Vagina (tissue), 2 donors: ENCODE results near the gene TXNL4A. TPM values are rescaled to one million over a fixed set of nuclear protein-coding genes. Genes with fewer than 3 reads are reported as not detected.

Source experiments
- DNase-seq, 2 donors: peaks; one replicate each; pipeline ENCODE4 v3.0.0-alpha.2; 2017; ENCODE audit errors: extremely low spot score in 2 of 2
- H3K27ac ChIP-seq: fragments of 200-600 bp; sonication (generic); one replicate; pipeline ENCODE4 v1.5.1; 2019
- H3K27me3 ChIP-seq: fragments of 200-600 bp; sonication (generic); one replicate; pipeline ENCODE4 v1.5.1; 2019
- H3K36me3 ChIP-seq, 2 donors: fragments of 200-600 bp; sonication (generic); one replicate each; pipeline ENCODE4 v1.5.1; 2017 to 2019
- H3K4me1 ChIP-seq: fragments of 200-600 bp; sonication (generic); one replicate; pipeline ENCODE4 v1.5.1; 2019
- H3K4me3 ChIP-seq, 2 donors: fragments of 200-600 bp; sonication (generic); 1 replicate in 1 of 2; 2 replicates in 1 of 2; pipeline ENCODE4 v1.5.1; 2016 to 2019
- H3K9me3 ChIP-seq: fragments of 200-600 bp; sonication (generic); one replicate; pipeline ENCODE4 v1.5.1; 2019
- CTCF ChIP-seq, 3 experiments: fragments of 450-650 bp in 2 of 3; fragments of 200-600 bp in 1 of 3; sonication (generic) in 1 of 3; IDR thresholded peaks; one replicate each; pipeline ENCODE4 v1.5.1; 2017 to 2019; ENCODE audit warnings: antibody characterized with exemption in 3 of 3, mild to moderate bottlenecking in 2 of 3, moderate library complexity in 2 of 3
- POLR2A ChIP-seq, 2 donors: fragments of 450-650 bp; IDR thresholded peaks; one replicate each; pipeline ENCODE4 v1.6.1; 2017; ENCODE audit warnings: antibody characterized with exemption in 2 of 2, mild to moderate bottlenecking in 2 of 2, moderate library complexity in 2 of 2
- POLR2AphosphoS5 ChIP-seq, 2 donors: sonication (generic); formaldehyde crosslinking; IDR thresholded peaks; one replicate each; pipeline ENCODE4 v1.9.0; 2017; ENCODE audit warnings: antibody characterized with exemption in 2 of 2, mild to moderate bottlenecking in 2 of 2, low read depth in 1 of 2; ENCODE audit not compliant: insufficient read depth in 1 of 2
- intact Hi-C: fragments of 100-400 bp; cut with DNase I; formaldehyde crosslinking; loops from one replicate; pipeline ENCODE4 v1.15.1; 2023
- total RNA-seq: library from RNA; depleted of rRNA; stranded (reverse); fragments of >200 nt; gene quantifications from one replicate; pipeline ENCODE4 v1.2.3, GENCODE V29; 2016

The TXNL4A gene
- total RNA-seq, 1 donor from 2014 or later = 24.8 TPM

GRCh38 chr18:79947054-79947755 lies 41.2 kb downstream of the TXNL4A start:
- intact Hi-C loops = no loop called here
- Histone ChIP-seq H3K27ac (no peak overlapping the region), H3K9me3 (no peaks in the 10 kb centered on the region), H3K27me3 (no peaks in the 10 kb centered on the region), H3K36me3 (peaks cover 0 to 12% of the 10 kb centered on the region in 2 donors), H3K4me3 (no peak overlapping the region), H3K4me1 (peaks cover 84% of the 10 kb centered on the region)
- TF ChIP-seq CTCF (IDR thresholded peaks at IDR 0.05) (no peak), POLR2AphosphoS5 (IDR thresholded peaks at IDR 0.05; ENCODE audit: insufficient read depth in 1 of 2, low read depth in 1 of 2) (peak; percentile 20 to 26)
- DNase-seq = no peak

GRCh38 chr18:79945118-79946042 lies 43.0 kb downstream of the TXNL4A start:
- Histone ChIP-seq H3K27ac (no peak overlapping the region), H3K9me3 (no peaks in the 10 kb centered on the region), H3K36me3 (peaks cover 0 to 25% of the 10 kb centered on the region in 2 donors), H3K4me1 (peaks cover 94% of the 10 kb centered on the region), H3K27me3 (no peaks in the 10 kb centered on the region), H3K4me3 (no peak overlapping the region)
- intact Hi-C loops = no loop called here
- no peak for TF ChIP-seq POLR2A (IDR thresholded peaks at IDR 0.05)
- TF ChIP-seq POLR2AphosphoS5 (IDR thresholded peaks at IDR 0.05; ENCODE audit: insufficient read depth in 1 of 2, low read depth in 1 of 2) = no peak
- TF ChIP-seq CTCF (IDR thresholded peaks at IDR 0.05) = no peak
- DNase-seq = no peak

- DNase-seq = no peak
- H3K9me3 ChIP-seq = no peaks in the 10 kb centered on the region
- no peak for TF ChIP-seq CTCF (IDR thresholded peaks at IDR 0.05)
- TF ChIP-seq POLR2A (IDR thresholded peaks at IDR 0.05) = no peak
- TF ChIP-seq POLR2AphosphoS5 (IDR thresholded peaks at IDR 0.05; ENCODE audit: insufficient read depth in 1 of 2, low read depth in 1 of 2) = no peak
- no peak overlapping the region for H3K27ac ChIP-seq
- intact Hi-C loops = no loop called here
- H3K36me3 ChIP-seq = peaks cover 0 to 25% of the 10 kb centered on the region in 2 donors
- H3K27me3 ChIP-seq = no peaks in the 10 kb centered on the region
- H3K4me3 ChIP-seq = no peak overlapping the region
- peaks cover 87% of the 10 kb centered on the region for H3K4me1 ChIP-seq
These were observed 43.6 kb downstream of the TXNL4A start for GRCh38 chr18:79944746-79945117.

- Histone ChIP-seq H3K9me3 (no peaks in the 10 kb centered on the region), H3K27ac (no peak overlapping the region), H3K27me3 (no peaks in the 10 kb centered on the region), H3K4me1 (peaks cover 82% of the 10 kb centered on the region), H3K36me3 (peaks cover 0 to 25% of the 10 kb centered on the region in 2 donors), H3K4me3 (no peak overlapping the region)
- intact Hi-C loops = no loop called here
- TF ChIP-seq POLR2AphosphoS5 (IDR thresholded peaks at IDR 0.05; ENCODE audit: insufficient read depth in 1 of 2, low read depth in 1 of 2) = no peak
- no peak for TF ChIP-seq POLR2A (IDR thresholded peaks at IDR 0.05)
- no peak for TF ChIP-seq CTCF (IDR thresholded peaks at IDR 0.05)
- no peak for DNase-seq
These were observed 44.1 kb downstream of the TXNL4A start for GRCh38 chr18:79944126-79944731.
